ENCODE measurements around the gene SLC6A12. TPM values are rescaled to one million over a fixed set of nuclear protein-coding genes. Genes with fewer than 3 reads are reported as not detected.

The SLC6A12 gene
- total RNA-seq, 2 donors from 2014 or later: 0.33 to 6.7 TPM

- Histone ChIP-seq H3K9me3 (no peaks in the 10 kb centered on the region), H3K27ac (no peak overlapping the region), H3K27me3 (no peaks in the 10 kb centered on the region), H3K4me3 (no peak overlapping the region), H3K36me3 (replicated peaks in 1 of 2; ENCODE audit: insufficient read depth in 1 of 2, low read depth in 2 of 2) (no peaks in the 10 kb centered on the region), H3K4me1 (no peaks in the 10 kb centered on the region)
- no peak for DNase-seq
- no peak for TF ChIP-seq CTCF (IDR thresholded peaks at IDR 0.05)
- TF ChIP-seq POLR2A (IDR thresholded peaks at IDR 0.05): no peak
- ATAC-seq: no peak
- intact Hi-C loops (cut with DNase I): no loop called here
- WGBS, 2 donors: 47 to 66% methylated on average over 17 to 21 of the region's 22 CpGs
Observed at GRCh38 chr12:168763-169525, 45.0 kb downstream of the SLC6A12 start.

DNA sequence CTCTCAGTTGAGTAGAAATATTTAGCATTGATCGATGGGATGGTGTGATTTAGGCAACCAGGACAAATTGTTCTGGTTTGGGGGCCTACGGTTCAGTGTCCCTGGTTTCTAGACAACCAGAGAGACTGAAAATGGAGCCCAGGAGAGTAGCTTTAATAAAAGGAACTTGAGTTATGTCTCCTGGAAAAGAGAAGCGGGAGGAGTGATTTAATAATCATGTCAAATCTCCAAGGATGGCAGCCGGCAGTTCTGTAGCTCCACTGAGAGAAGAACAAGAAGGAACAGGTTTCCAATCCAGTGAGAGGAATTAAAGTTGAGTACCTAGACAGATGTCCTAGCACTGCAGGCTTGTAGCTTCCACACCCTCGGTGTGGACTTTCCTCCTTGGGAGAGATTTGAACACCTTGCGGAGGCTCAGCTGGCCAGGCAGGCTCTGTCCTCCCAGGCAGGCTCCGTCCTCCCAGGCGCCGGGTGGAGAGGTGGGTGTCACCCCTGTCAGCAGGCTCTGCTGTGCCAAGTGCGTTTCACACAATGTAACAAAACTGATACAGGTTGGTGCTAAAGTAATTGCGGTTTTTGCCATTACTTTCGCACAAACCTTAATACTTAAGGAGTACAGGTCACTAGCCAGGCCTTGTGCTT lies 45.9 kb downstream of the SLC6A12 start:
- H3K4me1 ChIP-seq: no peaks in the 10 kb centered on the region
- H3K27me3 ChIP-seq: peaks cover 0 to 5% of the 10 kb centered on the region in 2 donors
- H3K9me3 ChIP-seq: no peaks in the 10 kb centered on the region
- no peak for TF ChIP-seq POLR2A (IDR thresholded peaks at IDR 0.05)
- DNase-seq (no peak), ATAC-seq (no peak)
- 76 to 85% methylated on average over 12 of the region's 12 CpGs for WGBS, 2 donors
- no peaks in the 10 kb centered on the region for H3K36me3 ChIP-seq (replicated peaks in 1 of 2; ENCODE audit: insufficient read depth in 1 of 2, low read depth in 2 of 2)
- intact Hi-C loops (cut with DNase I): no loop called here
- H3K27ac ChIP-seq: no peak overlapping the region
- no peak overlapping the region for H3K4me3 ChIP-seq

GRCh38 chr12:166425-167075 lies 47.4 kb downstream of the SLC6A12 start:
- no peak for DNase-seq
- TF ChIP-seq POLR2A (IDR thresholded peaks at IDR 0.05) (no peak), CTCF (IDR thresholded peaks at IDR 0.05) (no peak)
- H3K27ac ChIP-seq: no peak overlapping the region

DNA sequence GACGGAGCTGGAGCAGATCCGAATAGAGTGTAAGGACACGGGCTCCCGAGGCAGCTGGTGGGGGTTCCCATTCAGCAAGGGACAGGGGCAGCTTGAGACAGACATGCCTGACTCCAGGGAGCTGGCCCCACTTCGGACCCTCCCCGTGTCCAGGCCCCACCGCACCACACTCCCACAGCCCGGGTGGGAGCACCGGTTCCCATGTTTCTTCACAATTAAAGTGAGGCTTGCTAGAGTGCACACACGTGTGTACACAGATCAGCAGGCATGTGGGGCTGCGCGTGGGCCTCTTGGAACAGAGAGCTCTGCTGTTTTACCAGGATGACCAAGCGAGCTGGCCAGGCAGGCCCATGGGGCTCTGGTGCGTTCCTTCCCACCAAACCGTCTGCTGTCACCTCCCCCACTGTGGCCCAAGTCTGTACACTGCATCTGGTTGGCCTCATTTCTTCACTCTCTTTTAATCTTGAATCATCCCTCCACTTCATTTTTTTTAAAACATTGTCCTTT lies 48.0 kb downstream of the SLC6A12 start:
- H3K27me3 ChIP-seq: peaks cover 0 to 5% of the 10 kb centered on the region in 2 donors
- TF ChIP-seq CTCF (IDR thresholded peaks at IDR 0.05) (no peak), POLR2A (IDR thresholded peaks at IDR 0.05) (no peak)
- no peak for ATAC-seq
- H3K4me3 ChIP-seq: no peak overlapping the region
- no peaks in the 10 kb centered on the region for H3K36me3 ChIP-seq (replicated peaks in 1 of 2; ENCODE audit: insufficient read depth in 1 of 2, low read depth in 2 of 2)
- 83 to 86% methylated on average over 11 to 15 of the region's 15 CpGs for WGBS, 2 donors
- intact Hi-C loops (cut with DNase I): no loop called here
- no peaks in the 10 kb centered on the region for H3K9me3 ChIP-seq
- DNase-seq: no peak
- no peak overlapping the region for H3K27ac ChIP-seq
- H3K4me1 ChIP-seq: no peaks in the 10 kb centered on the region

More at GRCh38 chr12:166425-167075, 47.4 kb downstream of the SLC6A12 start:
- H3K9me3 ChIP-seq: no peaks in the 10 kb centered on the region
- WGBS, 2 donors: 83 to 84% methylated on average over 11 of the region's 11 CpGs
- no peak for ATAC-seq
- intact Hi-C loops (cut with DNase I): no loop called here
- no peaks in the 10 kb centered on the region for H3K36me3 ChIP-seq (replicated peaks in 1 of 2; ENCODE audit: insufficient read depth in 1 of 2, low read depth in 2 of 2)
- peaks cover 0 to 5% of the 10 kb centered on the region in 2 donors for H3K27me3 ChIP-seq
- H3K4me3 ChIP-seq: no peak overlapping the region
- no peaks in the 10 kb centered on the region for H3K4me1 ChIP-seq

- H3K4me1 ChIP-seq: no peaks in the 10 kb centered on the region
- peaks cover 0 to 5% of the 10 kb centered on the region in 2 donors for H3K27me3 ChIP-seq
- DNase-seq: no peak
- no peak for ATAC-seq
- TF ChIP-seq POLR2A (IDR thresholded peaks at IDR 0.05) (no peak), CTCF (IDR thresholded peaks at IDR 0.05) (no peak)
- no peak overlapping the region for H3K27ac ChIP-seq
- no peaks in the 10 kb centered on the region for H3K9me3 ChIP-seq
- no peak overlapping the region for H3K4me3 ChIP-seq
- 57 to 74% methylated on average over 7 of the region's 7 CpGs for WGBS, 2 donors
- H3K36me3 ChIP-seq (replicated peaks in 1 of 2; ENCODE audit: insufficient read depth in 1 of 2, low read depth in 2 of 2): no peaks in the 10 kb centered on the region
- intact Hi-C loops (cut with DNase I): no loop called here
Observed at GRCh38 chr12:164207-164606, 49.8 kb downstream of the SLC6A12 start.

Data from body of pancreas (tissue), 4 donors.